Measurements from ENCODE around the gene HERPUD2. TPM values are rescaled to one million over a fixed set of nuclear protein-coding genes. Genes with fewer than 3 reads are reported as not detected.

HERPUD2 gene
- total RNA-seq, 4 donors from 2014 or later: 28.7 to 38.2 (median 30.9) TPM

GRCh38 chr7:35624299-35625186 lies 70.4 kb downstream of the HERPUD2 start:
- no peak for TF ChIP-seq CTCF (IDR thresholded peaks at IDR 0.05; ENCODE audit: low read depth)

DNA sequence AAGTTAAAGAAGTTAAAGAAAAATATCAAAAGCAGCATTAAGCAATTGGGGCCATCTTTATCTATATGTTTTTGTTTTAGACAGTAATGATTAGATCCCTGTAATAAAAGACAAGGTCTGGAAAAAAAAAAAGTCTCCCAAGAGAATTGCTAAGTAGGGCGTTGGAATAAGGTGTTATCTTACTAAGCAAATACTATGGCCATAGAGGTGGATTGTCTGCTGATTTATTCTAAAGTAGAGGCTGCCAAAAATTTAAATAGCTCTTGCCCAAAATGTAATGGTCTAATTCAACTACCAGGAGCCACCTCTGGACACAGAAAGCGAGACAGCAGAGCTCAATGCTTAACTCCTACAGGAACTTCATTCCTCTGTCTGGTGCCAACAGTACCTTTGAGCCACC lies 71.6 kb downstream of the HERPUD2 start:
- TF ChIP-seq CTCF (IDR thresholded peaks at IDR 0.05; ENCODE audit: low read depth): no peak

DNA sequence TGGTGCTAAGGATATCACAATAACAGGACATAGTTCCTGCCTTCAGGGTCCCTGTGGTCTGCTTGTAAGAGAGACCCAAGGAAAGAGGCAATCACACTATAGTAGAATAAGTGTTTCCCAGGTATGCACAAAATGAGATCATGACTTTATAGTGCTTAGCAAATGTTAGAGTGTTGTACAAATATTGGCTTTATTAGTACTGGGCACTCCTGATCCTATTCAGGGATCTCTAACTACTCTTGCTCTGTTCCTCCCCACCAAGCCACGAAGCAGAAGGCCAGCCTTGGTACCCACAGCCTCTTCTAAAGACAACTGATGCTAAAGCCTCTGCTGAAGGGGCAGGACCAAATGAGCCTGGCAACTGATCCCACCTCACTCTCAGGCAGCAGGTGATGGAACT lies 75.1 kb downstream of the HERPUD2 start:
- no peak for TF ChIP-seq CTCF (IDR thresholded peaks at IDR 0.05; ENCODE audit: low read depth)

- TF ChIP-seq CTCF (IDR thresholded peaks at IDR 0.05; ENCODE audit: low read depth): no peak
Observed at GRCh38 chr7:35617041-35617440, 77.9 kb downstream of the HERPUD2 start.

GRCh38 chr7:35613150-35613549 lies 81.8 kb downstream of the HERPUD2 start:
- TF ChIP-seq CTCF (IDR thresholded peaks at IDR 0.05; ENCODE audit: low read depth): no peak

DNA sequence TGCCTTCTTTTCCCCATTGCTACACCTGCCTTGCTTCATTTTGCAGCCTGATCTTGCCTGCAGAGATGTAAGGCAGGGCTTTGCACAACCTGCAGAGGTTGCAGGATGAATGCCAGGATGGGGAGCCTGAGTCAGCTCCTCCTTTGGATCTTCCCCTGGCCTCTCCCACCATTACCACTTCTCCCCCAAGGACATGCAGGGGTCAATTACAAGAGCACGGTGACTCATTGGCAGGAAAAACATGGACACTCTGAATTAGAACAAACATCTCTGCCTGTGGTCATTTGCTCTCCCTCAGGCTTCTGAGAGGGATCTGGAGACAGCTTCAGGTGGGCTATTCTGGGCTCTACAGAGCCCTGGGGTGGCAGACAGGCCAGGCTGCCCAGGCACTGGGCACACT lies 89.2 kb downstream of the HERPUD2 start:
- TF ChIP-seq CTCF (IDR thresholded peaks at IDR 0.05; ENCODE audit: low read depth): no peak

DNA sequence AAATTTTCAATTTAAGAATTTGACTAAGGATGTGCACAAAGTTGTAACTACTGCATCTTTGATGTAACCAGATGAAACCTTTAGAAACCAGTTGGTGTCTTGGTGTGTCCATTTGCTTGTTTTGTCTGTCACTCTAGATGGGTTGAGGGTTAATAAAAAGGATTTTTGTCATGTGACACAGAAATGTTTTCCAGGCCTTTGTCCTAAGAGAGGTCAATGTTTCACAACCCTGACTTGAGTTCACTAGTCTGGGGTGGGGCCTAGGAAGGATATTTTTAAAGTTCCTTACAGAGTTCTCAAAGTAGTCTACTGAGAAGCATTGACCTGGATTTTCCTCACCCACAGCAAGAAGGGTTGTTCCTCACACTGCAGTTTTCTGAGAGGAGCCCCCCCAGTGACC lies 90.3 kb downstream of the HERPUD2 start:
- TF ChIP-seq CTCF (IDR thresholded peaks at IDR 0.05; ENCODE audit: low read depth): no peak
